ENCODE results near the gene KCNH2.

Gene KCNH2

GRCh38 chr7:150926066-150926465 lies 52.1 kb downstream of the KCNH2 start:
- DNase-seq (ENCODE audit: low read depth) = no peak
- no peak for TF ChIP-seq CTCF (conservative IDR thresholded peaks at IDR 0.05; ENCODE audit: control insufficient read depth, insufficient read depth, low read depth, low read length)
- no peak overlapping the region for H3K4me3 ChIP-seq (ENCODE audit: control insufficient read depth, low read depth, low read length)

GRCh38 chr7:150924369-150924781 lies 53.7 kb downstream of the KCNH2 start:
- DNase-seq (ENCODE audit: low read depth) = no peak
- H3K4me3 ChIP-seq (ENCODE audit: control insufficient read depth, low read depth, low read length) = no peak overlapping the region
- no peak for TF ChIP-seq CTCF (conservative IDR thresholded peaks at IDR 0.05; ENCODE audit: control insufficient read depth, insufficient read depth, low read depth, low read length)

- no peak for TF ChIP-seq CTCF (conservative IDR thresholded peaks at IDR 0.05; ENCODE audit: control insufficient read depth, insufficient read depth, low read depth, low read length)
- DNase-seq (ENCODE audit: low read depth) = no peak
- H3K4me3 ChIP-seq (ENCODE audit: control insufficient read depth, low read depth, low read length) = no peak overlapping the region
Measured at GRCh38 chr7:150923802-150924201, 54.3 kb downstream of the KCNH2 start.

GRCh38 chr7:150923196-150923595 lies 54.9 kb downstream of the KCNH2 start:
- no peak for DNase-seq (ENCODE audit: low read depth)
- no peak for TF ChIP-seq CTCF (conservative IDR thresholded peaks at IDR 0.05; ENCODE audit: control insufficient read depth, insufficient read depth, low read depth, low read length)
- H3K4me3 ChIP-seq (ENCODE audit: control insufficient read depth, low read depth, low read length) = no peak overlapping the region

GRCh38 chr7:150919160-150919559 lies 59.0 kb downstream of the KCNH2 start:
- no peak for TF ChIP-seq CTCF (conservative IDR thresholded peaks at IDR 0.05; ENCODE audit: control insufficient read depth, insufficient read depth, low read depth, low read length)
- no peak for DNase-seq (ENCODE audit: low read depth)
- H3K4me3 ChIP-seq (ENCODE audit: control insufficient read depth, low read depth, low read length) = no peak overlapping the region

GRCh38 chr7:150918378-150918777 lies 59.7 kb downstream of the KCNH2 start:
- DNase-seq (ENCODE audit: low read depth) = no peak
- no peak overlapping the region for H3K4me3 ChIP-seq (ENCODE audit: control insufficient read depth, low read depth, low read length)
- TF ChIP-seq CTCF (conservative IDR thresholded peaks at IDR 0.05; ENCODE audit: control insufficient read depth, insufficient read depth, low read depth, low read length) = no peak

- TF ChIP-seq CTCF (conservative IDR thresholded peaks at IDR 0.05; ENCODE audit: control insufficient read depth, insufficient read depth, low read depth, low read length) = no peak
- DNase-seq (ENCODE audit: low read depth) = no peak
- no peak overlapping the region for H3K4me3 ChIP-seq (ENCODE audit: control insufficient read depth, low read depth, low read length)
Measured at GRCh38 chr7:150917969-150918368, 60.2 kb downstream of the KCNH2 start.

All from fibroblast of mammary gland (primary cell).